ENCODE measurements around the gene CNN1.

- TF ChIP-seq SMC3 (IDR thresholded peaks at IDR 0.05; ENCODE audit: low read depth, low read length) = no peak
- TF ChIP-seq CTCF (conservative IDR thresholded peaks at IDR 0.05; ENCODE audit: low read depth, low read length) = no peak
- no peak for TF ChIP-seq POLR2A (IDR thresholded peaks at IDR 0.05; ENCODE audit: low read depth, low read length)
- TF ChIP-seq ELK1 (IDR thresholded peaks at IDR 0.05; ENCODE audit: borderline replicate concordance, low read depth, low read length) = no peak
- no peak for TF ChIP-seq MXI1 (IDR thresholded peaks at IDR 0.05; ENCODE audit: borderline replicate concordance, low read depth, low read length)
- TF ChIP-seq MAFK (IDR thresholded peaks at IDR 0.05; ENCODE audit: low read depth, low read length) = no peak
- no peak for TF ChIP-seq RAD21 (IDR thresholded peaks at IDR 0.05; ENCODE audit: low read length)
- TF ChIP-seq BHLHE40 (IDR thresholded peaks at IDR 0.05; ENCODE audit: low read depth, low read length) = no peak
- TF ChIP-seq USF2 (IDR thresholded peaks at IDR 0.05; ENCODE audit: low read depth, low read length) = no peak
- no peak for TF ChIP-seq MAZ (IDR thresholded peaks at IDR 0.05; ENCODE audit: borderline replicate concordance, low read depth, low read length)
- no peak for TF ChIP-seq NFE2L2 (IDR thresholded peaks at IDR 0.05; ENCODE audit: low read depth, low read length)
- TF ChIP-seq RCOR1 (IDR thresholded peaks at IDR 0.05; ENCODE audit: insufficient replicate concordance, low read length) = no peak
- no peak for TF ChIP-seq RFX5 (IDR thresholded peaks at IDR 0.05; ENCODE audit: low read depth, low read length)
Measured at GRCh38 chr19:11547929-11548700, 9.5 kb downstream of the CNN1 start.

Data from IMR-90 (cell line).